Adrenal gland (tissue), 5 donors: Measurements from ENCODE around the gene MARK3.

ENCODE experiments used
- CTCF ChIP-seq, 6 experiments: fragments of 450-650 bp in 4 of 6; fragments of 200-600 bp in 2 of 6; sonication (generic) in 1 of 6; IDR thresholded peaks; 1 replicate in 5 of 6; 2 replicates in 1 of 6; pipeline versions ENCODE4 v1.5.1 to v1.8.0; 2016 to 2021; ENCODE audit warnings: antibody characterized with exemption in 6 of 6, mild to moderate bottlenecking in 2 of 6, moderate library complexity in 1 of 6
- POLR2A ChIP-seq, 2 donors: fragments of 450-650 bp; IDR thresholded peaks; one replicate each; pipeline ENCODE4 v1.6.1; 2017; ENCODE audit warnings: antibody characterized with exemption in 2 of 2, mild to moderate bottlenecking in 2 of 2, moderate library complexity in 1 of 2
- donor health status: DM: no; HTN: no; CAD: no.

- TF ChIP-seq CTCF (IDR thresholded peaks at IDR 0.05) (no peak), POLR2A (IDR thresholded peaks at IDR 0.05) (no peak)
These were observed 4.4 kb upstream of the MARK3 start for GRCh38 chr14:103380719-103381377.
